NCI-H1417 treated with DMSO at 0.1 percent for 48 hours (cell line): Measurements from ENCODE around the gene STXBP6.
"Not testable (repeated sequence)": the region's sequence is repeated elsewhere in the genome, so short reads cannot be mapped to it uniquely, and the experiment has no call there.

ENCODE experiments used
- DNase-seq: peaks from one replicate; lab custom pipeline; 2025; lab: John Stamatoyannopoulos, UW

STXBP6 gene

GRCh38 chr14:24986206-24986893 is 63.6 kb downstream of the STXBP6 start:
- DNase-seq: no peak

GRCh38 chr14:24984846-24985589 is 64.9 kb downstream of the STXBP6 start:
- DNase-seq: no peak

- no peak for DNase-seq
These were observed 67.3 kb downstream of the STXBP6 start for GRCh38 chr14:24982472-24983155.

- no peak for DNase-seq
These were observed 70.2 kb downstream of the STXBP6 start for GRCh38 chr14:24979725-24980239.

GRCh38 chr14:24978862-24979724 is 70.9 kb downstream of the STXBP6 start:
- DNase-seq: no peak

GRCh38 chr14:24976602-24977001 is 73.3 kb downstream of the STXBP6 start:
- DNase-seq: no peak

GRCh38 chr14:24975393-24975792 is 74.6 kb downstream of the STXBP6 start:
- no peak for DNase-seq

GRCh38 chr14:24974591-24975374 is 75.2 kb downstream of the STXBP6 start:
- DNase-seq: no peak

- no peak for DNase-seq
These were observed 77.1 kb downstream of the STXBP6 start for GRCh38 chr14:24972844-24973243.

GRCh38 chr14:24971255-24971654 is 78.7 kb downstream of the STXBP6 start:
- DNase-seq: no peak

GRCh38 chr14:24966579-24966964 is 83.4 kb downstream of the STXBP6 start:
- no peak for DNase-seq

- DNase-seq: no peak
These were observed 83.9 kb downstream of the STXBP6 start for GRCh38 chr14:24965934-24966578.

- DNase-seq: no peak
These were observed 84.4 kb downstream of the STXBP6 start for GRCh38 chr14:24965578-24965933.

- DNase-seq: no peak
These were observed 85.4 kb downstream of the STXBP6 start for GRCh38 chr14:24964591-24964990.

GRCh38 chr14:24964048-24964447 is 85.9 kb downstream of the STXBP6 start:
- no peak for DNase-seq

- not testable (repeated sequence) for DNase-seq
These were observed 87.8 kb downstream of the STXBP6 start for GRCh38 chr14:24962118-24962517.

GRCh38 chr14:24960816-24961215 is 89.1 kb downstream of the STXBP6 start:
- DNase-seq: no peak

- no peak for DNase-seq
These were observed 90.1 kb downstream of the STXBP6 start for GRCh38 chr14:24959791-24960331.

- no peak for DNase-seq
These were observed 91.7 kb downstream of the STXBP6 start for GRCh38 chr14:24958271-24958670.

GRCh38 chr14:24957814-24958213 is 92.1 kb downstream of the STXBP6 start:
- no peak for DNase-seq
